KMS-11 (cell line): Measurements from ENCODE around the gene SLC35A3.

ENCODE experiments used
- H2AFZ ChIP-seq: fragments of 200-600 bp; sonication (generic); 2 replicates; pipeline ENCODE4 v1.6.1; 2016; ENCODE audit warnings: antibody characterized with exemption, mixed run types, low read depth
- H3K27ac ChIP-seq: fragments of 200-600 bp; sonication (generic); 2 replicates; pipeline ENCODE4 v1.6.1; 2016; ENCODE audit warnings: mild to moderate bottlenecking, mixed run types
- H3K27me3 ChIP-seq: fragments of 200-600 bp; sonication (generic); 2 replicates; pipeline ENCODE4 v1.6.1; 2017; ENCODE audit warnings: mild to moderate bottlenecking, low read depth, mixed run types, moderate library complexity; ENCODE audit not compliant: insufficient read depth
- H3K36me3 ChIP-seq: fragments of 200-600 bp; sonication (generic); 2 replicates; pipeline ENCODE4 v1.6.1; 2017; ENCODE audit warnings: mild to moderate bottlenecking, mixed run types; ENCODE audit not compliant: insufficient read depth
- H3K4me1 ChIP-seq: fragments of 200-600 bp; sonication (generic); 2 replicates; pipeline ENCODE4 v1.6.1; 2016; ENCODE audit warnings: mild to moderate bottlenecking, low read depth, mixed run types; ENCODE audit not compliant: poor library complexity, severe bottlenecking
- H3K4me2 ChIP-seq: fragments of 200-600 bp; sonication (generic); 2 replicates; pipeline ENCODE4 v1.7.0; 2016; ENCODE audit warnings: mild to moderate bottlenecking, mixed run types
- H3K4me3 ChIP-seq: fragments of 200-600 bp; sonication (generic); IDR thresholded peaks from 2 replicates; pipeline ENCODE4 v1.6.1; 2017; ENCODE audit warnings: low read depth, low read length, mixed read lengths; ENCODE audit not compliant: insufficient read depth
- H3K79me2 ChIP-seq: fragments of 200-600 bp; sonication (generic); 2 replicates; pipeline ENCODE4 v1.6.1; 2016; ENCODE audit warnings: low read depth, mixed run types; ENCODE audit not compliant: insufficient read depth
- H3K9ac ChIP-seq: fragments of 200-600 bp; sonication (generic); 2 replicates; pipeline ENCODE4 v1.6.1; 2016; ENCODE audit warnings: mild to moderate bottlenecking, mixed run types
- H4K20me1 ChIP-seq: fragments of 200-600 bp; sonication (generic); 2 replicates; pipeline ENCODE4 v1.6.1; 2016; ENCODE audit warnings: mild to moderate bottlenecking, mixed run types; ENCODE audit not compliant: insufficient read depth
- TF ChIP-seq, protein P1 (sequence below): fragments of 200-600 bp; sonication (generic); conservative IDR thresholded peaks from 2 replicates; pipeline ENCODE4 v1.6.1; 2017; ENCODE audit warnings: low read depth, mild to moderate bottlenecking, antibody characterized with exemption, low read length, moderate library complexity, mixed read lengths

Gene SLC35A3

DNA sequence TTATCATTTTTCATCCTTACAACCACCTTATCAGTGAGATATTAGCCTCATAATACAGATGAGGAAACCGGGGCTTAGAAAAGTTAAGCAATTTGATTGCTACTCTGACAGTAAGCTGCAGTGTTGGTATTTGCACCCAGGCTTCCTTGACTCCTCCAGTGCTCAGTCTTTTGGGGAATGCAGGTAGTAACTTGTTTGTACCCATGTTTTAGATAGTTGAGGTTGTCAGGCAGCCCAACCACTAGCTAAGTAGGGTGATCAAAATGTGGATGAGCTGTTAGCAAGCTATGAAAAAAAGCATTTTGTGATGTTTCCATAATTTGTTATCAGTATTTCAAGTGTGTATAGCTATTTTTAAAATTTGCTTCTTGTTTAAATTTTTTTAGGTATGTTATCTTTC, 82.1 kb downstream of the SLC35A3 start:
- TF ChIP-seq, protein P1, sequence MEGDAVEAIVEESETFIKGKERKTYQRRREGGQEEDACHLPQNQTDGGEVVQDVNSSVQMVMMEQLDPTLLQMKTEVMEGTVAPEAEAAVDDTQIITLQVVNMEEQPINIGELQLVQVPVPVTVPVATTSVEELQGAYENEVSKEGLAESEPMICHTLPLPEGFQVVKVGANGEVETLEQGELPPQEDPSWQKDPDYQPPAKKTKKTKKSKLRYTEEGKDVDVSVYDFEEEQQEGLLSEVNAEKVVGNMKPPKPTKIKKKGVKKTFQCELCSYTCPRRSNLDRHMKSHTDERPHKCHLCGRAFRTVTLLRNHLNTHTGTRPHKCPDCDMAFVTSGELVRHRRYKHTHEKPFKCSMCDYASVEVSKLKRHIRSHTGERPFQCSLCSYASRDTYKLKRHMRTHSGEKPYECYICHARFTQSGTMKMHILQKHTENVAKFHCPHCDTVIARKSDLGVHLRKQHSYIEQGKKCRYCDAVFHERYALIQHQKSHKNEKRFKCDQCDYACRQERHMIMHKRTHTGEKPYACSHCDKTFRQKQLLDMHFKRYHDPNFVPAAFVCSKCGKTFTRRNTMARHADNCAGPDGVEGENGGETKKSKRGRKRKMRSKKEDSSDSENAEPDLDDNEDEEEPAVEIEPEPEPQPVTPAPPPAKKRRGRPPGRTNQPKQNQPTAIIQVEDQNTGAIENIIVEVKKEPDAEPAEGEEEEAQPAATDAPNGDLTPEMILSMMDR: no peak
- Histone ChIP-seq H3K4me2 (no peak overlapping the region), H3K79me2 (peaks cover 57% of the 10 kb centered on the region), H3K4me1 (peaks cover 40% of the 10 kb centered on the region), H3K36me3 (no peaks in the 10 kb centered on the region), H3K27me3 (no peaks in the 10 kb centered on the region), H3K9ac (no peak overlapping the region), H3K27ac (no peak overlapping the region), H2AFZ (no peak overlapping the region), H4K20me1 (no peaks in the 10 kb centered on the region), H3K4me3 (no peak overlapping the region)

DNA sequence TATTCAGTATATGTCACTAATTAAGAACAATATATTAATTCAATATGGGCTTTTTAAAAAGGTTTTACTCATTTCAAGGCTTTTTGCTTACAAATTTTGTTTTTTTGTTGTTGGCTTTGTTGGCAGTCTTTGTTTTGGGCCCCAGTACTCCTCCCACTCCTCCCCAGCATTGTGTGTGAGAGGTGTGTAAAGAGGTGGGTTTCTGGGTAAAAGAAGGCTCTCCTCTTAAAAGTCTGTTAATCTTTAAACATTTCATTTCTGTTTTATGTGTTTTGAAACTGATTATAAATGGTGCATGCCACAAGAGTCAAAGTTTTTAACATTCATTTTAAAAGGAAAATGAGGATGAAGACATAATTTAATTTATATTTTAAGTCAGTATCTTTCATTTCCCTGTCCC, 83.3 kb downstream of the SLC35A3 start:
- Histone ChIP-seq H3K79me2 (peaks cover 45% of the 10 kb centered on the region), H4K20me1 (no peaks in the 10 kb centered on the region), H2AFZ (no peak overlapping the region), H3K36me3 (no peaks in the 10 kb centered on the region), H3K27me3 (no peaks in the 10 kb centered on the region), H3K27ac (no peak overlapping the region), H3K4me2 (no peak overlapping the region), H3K9ac (no peak overlapping the region), H3K4me1 (peaks cover 29% of the 10 kb centered on the region), H3K4me3 (no peak overlapping the region)
- TF ChIP-seq, protein P1: no peak

DNA sequence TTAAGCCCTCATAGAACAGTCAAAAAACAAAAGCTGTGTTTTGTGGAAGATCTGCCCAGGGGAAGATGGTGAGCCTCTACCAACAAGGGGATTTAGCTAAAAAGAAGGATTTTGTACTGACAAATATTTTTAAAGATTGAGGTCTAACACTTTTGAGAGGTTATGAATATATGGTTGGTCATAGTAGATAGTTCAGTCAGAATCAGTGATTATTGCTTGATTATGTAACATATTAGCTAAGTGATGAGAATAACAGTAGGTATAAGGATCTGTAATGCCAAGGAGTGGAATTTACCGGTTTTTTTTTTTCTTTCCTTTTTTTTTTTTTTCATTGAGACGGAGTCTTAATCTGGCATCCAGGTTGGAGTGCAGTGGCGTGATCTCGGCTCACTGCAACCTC, 83.9 kb downstream of the SLC35A3 start:
- Histone ChIP-seq H3K4me2 (no peak overlapping the region), H3K36me3 (no peaks in the 10 kb centered on the region), H3K4me3 (no peak overlapping the region), H3K4me1 (peaks cover 23% of the 10 kb centered on the region), H3K79me2 (peaks cover 39% of the 10 kb centered on the region), H4K20me1 (no peaks in the 10 kb centered on the region), H3K27me3 (no peaks in the 10 kb centered on the region), H2AFZ (no peak overlapping the region), H3K27ac (no peak overlapping the region), H3K9ac (no peak overlapping the region)
- TF ChIP-seq, protein P1: no peak

DNA sequence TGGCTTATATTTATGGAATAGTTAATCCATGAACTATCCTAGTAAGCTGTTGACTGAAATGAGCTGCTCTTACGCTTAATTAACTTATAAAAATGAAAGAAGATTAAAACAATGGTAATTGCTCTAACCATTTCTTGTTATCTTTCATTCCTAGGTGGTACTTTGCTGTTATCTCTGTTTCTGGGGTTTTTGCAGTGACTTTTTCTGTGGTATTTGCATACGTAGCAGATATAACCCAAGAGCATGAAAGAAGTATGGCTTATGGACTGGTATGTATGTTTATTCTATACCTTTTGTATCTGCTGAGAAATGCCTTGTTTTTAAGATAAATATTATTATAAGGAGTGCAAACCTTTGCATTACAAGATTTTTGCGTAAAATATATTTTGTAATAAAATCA, 91.9 kb downstream of the SLC35A3 start:
- Histone ChIP-seq H3K4me2 (no peak overlapping the region), H4K20me1 (no peaks in the 10 kb centered on the region), H3K4me3 (no peak overlapping the region), H3K36me3 (no peaks in the 10 kb centered on the region), H3K27ac (no peak overlapping the region), H2AFZ (no peak overlapping the region), H3K4me1 (no peaks in the 10 kb centered on the region), H3K79me2 (no peaks in the 10 kb centered on the region; the same call in 1 of the 2 replicates), H3K9ac (no peak overlapping the region), H3K27me3 (no peaks in the 10 kb centered on the region)
- TF ChIP-seq, protein P1: no peak
